A172 (cell line): ENCODE data around the gene TKFC. TPM values are rescaled to one million over a fixed set of nuclear protein-coding genes. Genes with fewer than 3 reads are reported as not detected.

Source experiments
- DNase-seq: peaks from one replicate; pipeline ENCODE4 v3.0.0-alpha.2; 2015; ENCODE audit warnings: low spot score
- total RNA-seq: library from RNA; depleted of rRNA; stranded (reverse); fragments of >200 nt; shearing (Covaris generic); gene quantifications from 2 replicates; pipeline ENCODE4 v1.2.3, GENCODE V29; 2014

Gene TKFC
- total RNA-seq, 1 experiment from 2014 or later: 34.7 TPM

DNA sequence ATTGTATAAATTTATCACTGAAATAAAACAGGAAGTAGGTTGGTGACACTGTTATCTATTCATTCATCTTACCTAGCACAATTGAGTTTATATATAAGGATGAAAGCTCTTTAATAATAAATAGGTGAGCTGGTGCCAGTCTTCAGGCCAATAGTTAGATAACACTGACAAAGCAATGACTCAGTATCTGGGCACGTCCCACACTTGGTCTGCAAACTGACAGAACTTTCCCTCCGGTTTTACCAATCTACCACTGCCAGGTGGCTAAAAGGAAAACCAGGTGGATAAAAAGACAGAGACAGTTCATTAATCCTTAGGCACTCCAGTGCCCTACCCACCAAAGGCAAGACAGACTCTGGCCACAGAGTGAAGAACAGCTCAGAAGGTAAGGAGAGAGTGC, 17.8 kb upstream of the TKFC start:
- no peak for DNase-seq

DNA sequence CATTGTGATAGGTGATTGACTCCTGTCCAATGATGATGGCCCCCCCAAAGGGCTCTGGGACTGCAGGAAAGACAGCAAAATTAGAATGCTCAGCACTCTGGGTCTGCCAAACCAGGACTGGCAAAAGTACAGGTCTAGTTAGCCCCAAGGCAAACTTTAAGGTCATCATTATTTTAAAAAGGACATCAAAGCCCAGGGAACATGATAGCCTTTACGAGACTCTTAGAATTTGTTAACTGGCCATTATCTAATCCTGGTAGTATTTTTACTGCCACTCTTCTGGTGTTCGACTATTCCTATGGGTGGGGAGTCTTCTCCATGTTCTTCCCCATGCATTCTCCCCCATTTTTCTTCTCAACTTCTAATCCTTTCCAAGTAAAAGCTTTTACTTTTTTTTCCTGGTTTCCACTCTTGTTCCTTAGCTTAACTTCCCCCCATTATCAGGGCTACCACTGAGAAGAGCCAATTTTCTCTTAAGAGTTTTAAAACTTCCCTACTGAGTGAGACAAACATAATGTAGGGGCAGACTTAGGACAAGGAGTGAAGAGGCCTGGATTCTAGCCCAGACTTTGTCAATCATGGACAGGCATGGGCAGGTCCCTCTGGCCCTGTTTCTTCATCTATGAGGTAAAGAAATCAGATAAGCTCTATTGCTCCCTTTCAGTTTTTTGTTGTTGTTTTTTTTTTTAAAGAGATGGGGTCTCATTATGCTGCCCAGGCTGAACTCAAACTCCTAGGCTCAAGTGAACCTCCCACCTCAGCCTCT, 7.2 kb upstream of the TKFC start:
- no peak for DNase-seq

DNA sequence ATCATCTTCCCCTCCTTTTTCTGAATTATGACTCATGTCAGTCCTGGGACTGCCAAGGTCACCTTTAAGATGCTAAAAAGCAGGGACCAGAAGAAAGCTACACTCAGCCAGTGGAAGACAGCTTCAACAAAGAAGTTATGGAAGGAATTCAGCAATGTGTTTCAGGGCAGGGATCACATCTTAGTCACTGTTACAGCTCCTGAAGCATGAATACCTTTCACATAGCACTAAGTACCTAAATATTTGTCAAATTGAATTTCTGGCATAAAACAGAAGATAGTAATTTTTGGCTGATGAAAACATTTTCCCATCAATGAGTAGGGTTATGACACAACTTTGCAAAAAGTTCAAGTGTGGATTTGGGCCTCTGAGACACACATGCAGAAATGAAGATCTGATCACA, 5.4 kb upstream of the TKFC start:
- no peak for DNase-seq

DNA sequence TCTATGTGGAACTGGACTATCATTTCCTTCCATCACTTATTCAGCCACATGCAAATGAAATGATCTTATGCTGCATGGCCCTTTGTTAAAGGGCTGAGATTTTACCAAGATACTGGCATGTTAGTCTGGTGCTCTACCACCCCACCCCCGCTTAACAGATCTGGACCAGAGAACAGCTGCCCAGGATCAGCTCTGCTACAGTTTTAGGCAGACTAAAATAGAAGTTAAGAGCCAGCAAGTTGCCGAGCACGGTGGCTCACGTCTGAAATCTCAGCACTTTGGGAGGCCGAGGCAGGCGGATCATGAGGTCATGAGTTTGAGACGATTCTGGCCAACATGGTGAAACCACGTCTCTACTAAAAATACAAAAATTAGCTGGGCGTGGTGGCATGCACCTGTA, 4.7 kb upstream of the TKFC start:
- no peak for DNase-seq

DNA sequence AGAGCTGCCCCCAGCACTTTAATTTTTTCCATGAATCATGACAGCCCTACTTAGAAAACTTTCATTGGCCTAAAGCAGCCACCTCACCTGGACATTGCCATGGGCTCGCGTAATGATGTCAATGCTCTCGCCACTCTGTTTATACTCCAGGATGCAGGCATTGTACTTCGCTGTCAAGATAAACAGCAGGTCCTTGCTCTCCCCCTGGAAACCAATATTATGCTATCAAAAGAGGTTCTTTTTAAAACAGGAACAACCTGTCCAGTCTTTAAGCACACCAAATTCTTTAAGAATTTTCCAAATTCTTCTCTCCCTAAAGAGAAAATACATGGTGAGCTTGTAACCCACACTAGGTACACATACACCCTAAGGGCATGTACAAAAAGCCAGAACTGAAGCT, 3.2 kb upstream of the TKFC start:
- no peak for DNase-seq

DNA sequence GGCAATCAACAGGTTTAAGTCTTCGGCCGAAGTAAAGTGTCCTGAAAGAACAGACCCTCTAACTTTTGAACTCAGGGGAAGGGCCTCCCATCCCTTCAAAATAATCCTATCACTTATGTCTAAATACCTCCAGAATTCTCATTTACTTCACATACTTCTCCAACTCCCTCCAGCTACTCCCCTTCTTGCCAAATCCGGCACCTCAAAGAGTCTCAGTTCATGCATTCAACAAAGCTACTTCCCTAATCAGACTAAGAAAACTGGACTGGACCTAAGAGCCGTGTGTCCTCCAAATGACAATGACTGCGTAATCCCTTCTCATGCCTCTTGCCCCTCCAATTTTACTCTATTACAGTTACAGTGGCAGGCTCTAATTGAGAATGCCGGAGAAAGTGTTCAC, 1.4 kb upstream of the TKFC start:
- no peak for DNase-seq

DNA sequence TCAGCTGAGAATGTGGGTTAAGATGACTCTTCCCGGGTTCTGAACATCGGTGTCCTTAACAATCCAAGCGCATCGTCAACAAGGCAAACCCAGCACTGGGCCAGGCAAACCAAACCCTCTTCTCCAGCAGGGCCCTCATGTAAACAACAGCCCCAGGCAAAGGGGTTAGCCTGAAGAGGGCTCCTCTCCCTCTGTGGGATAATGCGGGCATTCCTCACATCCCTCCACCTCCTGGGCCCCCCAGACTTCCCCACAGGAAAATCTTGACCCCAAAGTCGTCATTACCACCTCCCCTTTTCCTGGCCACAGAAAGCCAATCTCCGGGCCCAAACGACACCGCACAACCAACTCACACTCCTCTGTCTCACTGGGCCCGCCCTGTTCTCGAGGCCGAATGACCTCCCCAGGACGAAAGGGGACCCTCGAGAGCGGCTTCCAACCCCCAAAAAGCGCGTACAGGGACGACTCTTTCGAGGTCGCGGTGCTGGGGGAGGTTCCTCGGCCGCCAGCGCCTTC, 689 bp upstream of the TKFC start:
- DNase-seq: no peak

DNA sequence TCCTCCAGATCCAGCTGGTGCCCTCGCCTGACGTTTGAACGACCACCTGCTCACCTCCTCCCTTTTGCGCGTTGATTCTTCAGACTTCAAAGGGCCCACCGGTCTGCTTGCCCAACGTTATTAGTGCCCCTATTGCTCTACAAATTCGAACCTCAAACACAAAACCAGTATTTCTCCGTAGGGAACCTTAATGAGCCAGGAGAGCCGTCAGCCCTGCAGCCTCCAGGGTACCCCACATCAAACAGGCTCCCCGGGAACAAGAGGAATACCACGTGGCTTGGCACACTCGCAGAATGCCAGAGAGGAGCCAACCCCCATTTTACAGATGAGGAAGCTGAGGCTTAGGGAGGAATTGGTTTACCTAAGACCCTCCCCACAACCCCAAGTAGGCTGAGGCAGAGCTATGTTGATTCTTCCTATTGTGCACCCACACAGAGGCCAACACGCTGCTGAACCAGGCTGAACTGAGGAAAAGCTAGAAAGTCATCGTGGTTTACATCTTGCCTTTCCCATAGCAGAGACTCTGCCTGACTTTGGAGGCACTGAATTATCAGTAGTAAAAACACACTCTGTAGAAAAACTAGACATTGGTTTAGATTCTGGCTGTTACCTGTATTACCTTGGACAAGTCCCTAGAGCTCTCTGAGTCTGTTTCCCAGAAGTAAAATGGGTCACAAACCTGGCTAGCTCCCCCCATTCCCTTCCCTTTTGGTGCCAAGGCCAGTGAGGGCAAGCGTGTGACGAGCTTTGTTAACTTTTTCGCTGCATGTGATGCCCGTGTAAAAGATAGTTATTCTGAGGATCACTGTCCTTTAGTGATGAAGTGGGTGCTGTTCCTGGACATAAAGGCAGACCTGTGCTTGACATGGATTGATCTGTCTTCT, 764 bp downstream of the TKFC start:
- no peak for DNase-seq

DNA sequence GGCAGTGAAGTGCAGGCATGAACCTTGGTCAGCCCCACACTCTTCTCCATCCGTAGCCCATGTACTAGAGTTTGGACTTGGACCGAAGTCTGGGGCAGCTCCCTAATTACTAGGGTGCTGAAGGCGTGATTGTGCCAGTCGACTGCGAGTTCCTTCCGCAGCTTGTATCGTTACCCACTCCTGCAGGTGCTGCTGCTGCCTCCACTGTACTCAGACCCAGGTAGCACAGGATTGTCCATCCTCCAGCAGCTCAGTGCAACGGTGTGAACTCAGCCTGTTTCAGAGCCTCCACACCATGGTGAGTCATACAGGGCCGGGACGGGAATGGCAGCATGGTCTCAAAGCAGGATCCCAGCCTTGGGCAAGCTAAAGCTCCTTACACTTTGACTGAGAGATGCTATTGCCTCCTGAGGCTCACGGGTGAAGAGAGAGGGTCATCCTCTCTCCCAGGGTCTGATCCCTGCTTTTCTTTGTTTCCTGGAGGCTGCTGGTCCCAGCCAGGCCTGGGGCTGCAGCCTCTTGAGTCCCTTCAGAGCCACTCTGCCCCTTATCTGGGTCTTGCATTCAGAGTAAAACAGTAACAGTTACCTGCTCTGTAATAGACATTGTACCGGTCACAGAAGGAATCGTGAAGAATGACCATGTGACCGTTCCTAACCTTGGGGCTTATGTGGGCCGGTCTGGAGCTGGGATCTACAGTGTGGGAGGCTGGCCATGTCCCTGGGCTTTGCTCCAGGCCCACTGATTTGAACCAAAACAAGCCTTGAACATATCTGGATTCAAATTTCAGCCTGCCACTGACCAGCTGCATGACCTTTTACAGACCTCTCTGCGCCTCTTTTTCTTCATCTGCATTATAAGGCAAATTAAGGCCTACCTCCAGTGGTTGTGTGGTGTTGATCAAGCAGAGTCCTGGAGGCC, 1.7 kb downstream of the TKFC start:
- DNase-seq: peak; percentile 22

DNA sequence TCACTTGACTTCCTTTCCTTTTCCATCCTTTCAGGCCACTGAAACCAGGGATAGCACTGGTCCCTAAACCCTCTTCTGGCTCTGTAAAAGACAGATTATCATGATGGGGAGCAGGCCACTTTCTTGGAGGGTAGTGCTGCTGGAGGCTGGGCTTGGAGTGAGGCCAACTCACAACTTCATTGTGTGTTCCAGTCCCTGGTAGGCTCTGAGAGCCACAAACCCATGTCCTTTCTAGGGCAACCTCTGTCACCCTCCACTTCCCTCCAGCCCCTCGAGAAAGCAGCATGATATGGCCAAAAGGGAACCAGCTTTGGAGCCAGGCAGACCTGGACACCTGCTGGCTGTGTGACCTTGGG, 2.3 kb downstream of the TKFC start:
- DNase-seq: no peak

DNA sequence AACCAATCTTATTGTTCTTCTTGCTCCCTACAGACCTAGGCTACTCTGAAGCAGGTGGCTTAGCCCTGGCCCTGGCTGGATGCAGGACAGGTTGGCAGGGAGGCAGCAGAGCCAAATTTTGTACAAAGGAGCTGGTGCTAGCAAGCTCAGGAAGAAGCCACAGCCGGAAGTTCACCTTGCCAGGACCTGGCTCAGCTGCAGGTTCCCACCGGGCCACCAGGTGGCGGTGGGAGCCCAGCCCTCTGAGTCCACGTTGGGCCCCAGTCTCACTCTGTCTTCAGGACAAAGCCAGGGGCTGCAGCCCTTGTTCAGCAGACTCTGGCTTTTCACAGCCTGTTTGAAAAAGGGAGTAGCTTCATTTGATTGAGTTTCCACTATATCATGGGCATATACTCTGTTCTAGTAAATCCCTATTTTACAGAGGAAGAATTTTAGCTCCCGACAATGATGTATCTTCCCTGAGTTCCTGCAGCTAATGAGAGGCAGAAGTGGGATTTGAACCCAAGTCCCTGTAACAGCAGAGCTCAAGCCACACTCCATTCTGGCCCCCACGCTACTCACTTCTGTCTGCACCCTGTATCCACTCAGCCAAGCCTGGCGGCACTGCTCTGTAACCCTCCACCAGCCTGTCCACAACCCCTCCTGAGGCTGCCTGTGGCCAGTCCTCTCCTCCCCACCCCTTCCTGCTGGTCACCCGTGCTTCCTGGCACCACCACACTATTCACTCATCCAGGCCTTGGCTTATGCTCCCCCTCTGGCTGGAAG, 3.3 kb downstream of the TKFC start:
- DNase-seq: peak; percentile 64

DNA sequence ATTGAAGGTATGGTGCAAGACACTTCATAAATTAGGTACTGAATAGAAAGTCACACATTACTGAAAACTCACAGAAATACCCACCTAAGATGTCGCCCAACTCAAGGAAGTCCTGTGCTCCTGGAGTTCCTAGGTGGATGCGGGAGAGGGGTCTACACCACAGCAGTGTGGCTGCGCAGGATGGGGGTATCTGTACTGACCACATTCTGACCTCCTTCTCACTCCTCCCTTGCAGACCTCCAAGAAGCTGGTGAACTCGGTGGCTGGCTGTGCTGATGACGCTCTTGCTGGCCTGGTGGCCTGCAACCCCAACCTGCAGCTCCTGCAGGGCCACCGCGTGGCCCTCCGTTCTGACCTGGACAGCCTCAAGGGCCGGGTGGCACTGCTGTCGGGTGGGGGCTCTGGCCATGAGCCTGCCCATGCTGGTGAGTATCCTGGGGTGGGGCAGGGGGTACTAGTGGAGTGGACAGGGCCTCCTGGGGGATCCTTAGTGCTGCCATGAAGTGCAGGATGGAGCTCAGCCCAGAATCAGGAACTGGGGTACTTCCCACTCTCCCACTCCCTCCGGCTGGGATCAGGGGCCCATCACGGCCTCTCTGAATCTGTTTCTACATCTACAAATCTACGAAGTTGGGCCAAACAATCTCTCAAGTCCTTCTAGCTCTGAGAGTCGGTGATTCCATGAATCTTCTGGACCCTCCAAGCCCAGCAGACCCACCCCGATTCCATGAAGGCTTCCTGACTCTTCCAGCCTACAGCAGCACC, 4.9 kb downstream of the TKFC start:
- no peak for DNase-seq

DNA sequence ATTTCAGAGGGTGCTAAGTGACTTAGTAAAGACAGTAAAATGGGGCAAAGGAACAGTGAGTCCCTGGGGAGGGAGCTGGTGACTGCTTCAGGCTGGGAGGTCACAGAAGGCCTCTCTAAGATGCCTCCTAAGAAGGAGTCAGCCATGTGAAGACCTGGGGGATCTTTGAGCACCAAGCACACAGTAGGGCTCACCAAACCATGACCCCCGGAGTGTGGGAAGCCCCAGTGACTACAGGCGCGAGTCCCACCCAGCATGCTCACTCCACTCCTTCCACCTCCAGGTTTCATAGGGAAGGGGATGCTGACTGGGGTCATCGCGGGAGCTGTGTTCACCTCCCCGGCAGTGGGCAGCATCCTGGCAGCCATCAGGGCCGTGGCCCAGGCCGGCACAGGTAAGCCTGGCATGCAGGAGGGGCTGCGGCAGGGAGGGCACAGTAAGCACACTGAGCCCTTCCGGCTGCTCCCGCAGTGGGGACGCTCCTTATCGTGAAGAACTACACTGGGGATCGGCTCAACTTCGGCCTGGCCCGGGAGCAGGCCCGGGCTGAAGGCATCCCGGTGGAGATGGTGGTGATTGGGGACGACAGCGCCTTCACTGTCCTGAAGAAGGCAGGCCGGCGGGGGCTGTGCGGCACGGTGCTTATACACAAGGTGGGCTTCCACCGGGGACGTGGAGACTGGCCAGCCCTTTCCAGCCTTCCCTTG, 5.9 kb downstream of the TKFC start:
- DNase-seq: no peak

DNA sequence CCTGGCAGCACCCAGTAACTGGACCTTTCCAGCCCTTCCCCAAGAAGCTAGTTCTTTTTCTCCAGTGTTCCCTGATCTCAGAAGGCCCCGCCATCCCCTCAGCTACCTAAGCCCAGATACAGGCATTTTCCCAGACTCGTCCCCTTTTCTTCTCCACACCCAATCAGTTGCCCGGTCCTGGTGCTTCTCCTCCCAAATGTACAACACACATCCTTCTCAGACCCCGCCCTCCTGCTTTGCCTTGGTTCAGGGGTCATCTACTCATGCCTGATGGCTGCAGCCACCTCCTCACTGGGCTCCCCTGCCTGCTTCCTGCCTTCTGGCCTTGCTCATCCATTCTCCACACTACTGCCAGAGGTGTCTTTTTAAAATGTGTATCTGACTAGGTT, 6.5 kb downstream of the TKFC start:
- DNase-seq: no peak

DNA sequence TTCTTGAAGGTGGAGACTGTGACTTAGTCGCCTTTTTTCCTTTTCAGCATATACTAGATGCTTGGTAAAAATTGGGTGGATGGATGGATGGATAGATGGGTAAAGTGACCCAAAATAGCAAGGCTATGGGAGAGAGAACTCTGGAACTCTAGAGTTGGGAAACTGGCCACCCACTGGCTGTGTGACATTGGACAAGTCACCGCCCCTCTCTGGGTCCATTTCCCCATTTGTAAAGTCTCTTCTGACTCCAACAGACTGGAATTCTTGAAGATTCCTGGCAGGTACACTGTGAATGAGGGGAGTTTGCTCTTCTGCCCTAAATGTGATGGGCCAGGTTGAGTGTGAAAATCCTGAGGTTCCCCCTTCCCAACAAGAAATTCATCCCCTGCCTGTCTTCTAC, 8.0 kb downstream of the TKFC start:
- no peak for DNase-seq

DNA sequence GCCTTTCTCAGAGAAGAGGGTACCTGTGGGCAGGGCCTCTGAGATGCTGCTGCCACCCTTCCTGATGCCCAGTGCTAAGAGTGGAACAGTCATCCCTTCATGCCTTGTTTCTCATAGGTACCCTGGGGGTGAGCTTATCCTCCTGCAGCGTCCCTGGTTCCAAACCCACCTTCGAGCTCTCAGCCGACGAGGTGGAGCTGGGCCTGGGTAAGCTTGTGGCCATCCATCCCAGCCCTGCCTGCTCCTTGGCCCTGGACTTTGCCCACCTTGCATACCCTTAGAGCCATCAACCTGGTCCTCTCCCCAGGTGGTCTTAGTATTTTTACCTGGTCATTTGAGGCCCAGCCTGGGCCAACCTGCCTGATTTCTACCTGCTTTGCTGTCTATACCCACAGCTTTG, 8.7 kb downstream of the TKFC start:
- DNase-seq: no peak

DNA sequence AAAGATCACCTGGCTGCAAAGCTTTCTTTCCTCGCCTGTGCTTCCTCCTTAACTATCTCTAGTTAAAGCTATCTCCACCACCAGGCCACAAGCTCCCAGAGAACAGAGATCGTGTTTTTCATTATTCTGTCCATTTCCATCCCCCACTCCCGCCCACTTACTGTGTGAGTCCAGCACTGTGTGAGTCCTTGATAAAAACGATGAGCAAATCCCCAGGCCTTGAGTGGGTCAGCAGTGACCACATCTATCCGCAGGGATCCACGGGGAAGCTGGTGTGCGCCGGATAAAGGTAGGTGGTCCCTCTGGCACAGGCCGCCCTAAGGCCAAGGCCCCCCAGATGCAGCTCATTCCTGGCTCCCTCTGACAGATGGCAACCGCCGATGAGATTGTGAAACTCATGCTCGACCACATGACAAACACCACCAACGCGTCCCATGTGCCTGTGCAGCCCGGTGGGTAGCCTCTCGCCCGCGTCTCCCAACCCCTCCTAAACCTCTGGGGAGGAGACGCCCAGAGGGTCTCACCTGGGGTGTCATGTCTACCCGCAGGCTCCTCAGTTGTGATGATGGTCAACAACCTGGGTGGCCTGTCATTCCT, 9.3 kb downstream of the TKFC start:
- no peak for DNase-seq

DNA sequence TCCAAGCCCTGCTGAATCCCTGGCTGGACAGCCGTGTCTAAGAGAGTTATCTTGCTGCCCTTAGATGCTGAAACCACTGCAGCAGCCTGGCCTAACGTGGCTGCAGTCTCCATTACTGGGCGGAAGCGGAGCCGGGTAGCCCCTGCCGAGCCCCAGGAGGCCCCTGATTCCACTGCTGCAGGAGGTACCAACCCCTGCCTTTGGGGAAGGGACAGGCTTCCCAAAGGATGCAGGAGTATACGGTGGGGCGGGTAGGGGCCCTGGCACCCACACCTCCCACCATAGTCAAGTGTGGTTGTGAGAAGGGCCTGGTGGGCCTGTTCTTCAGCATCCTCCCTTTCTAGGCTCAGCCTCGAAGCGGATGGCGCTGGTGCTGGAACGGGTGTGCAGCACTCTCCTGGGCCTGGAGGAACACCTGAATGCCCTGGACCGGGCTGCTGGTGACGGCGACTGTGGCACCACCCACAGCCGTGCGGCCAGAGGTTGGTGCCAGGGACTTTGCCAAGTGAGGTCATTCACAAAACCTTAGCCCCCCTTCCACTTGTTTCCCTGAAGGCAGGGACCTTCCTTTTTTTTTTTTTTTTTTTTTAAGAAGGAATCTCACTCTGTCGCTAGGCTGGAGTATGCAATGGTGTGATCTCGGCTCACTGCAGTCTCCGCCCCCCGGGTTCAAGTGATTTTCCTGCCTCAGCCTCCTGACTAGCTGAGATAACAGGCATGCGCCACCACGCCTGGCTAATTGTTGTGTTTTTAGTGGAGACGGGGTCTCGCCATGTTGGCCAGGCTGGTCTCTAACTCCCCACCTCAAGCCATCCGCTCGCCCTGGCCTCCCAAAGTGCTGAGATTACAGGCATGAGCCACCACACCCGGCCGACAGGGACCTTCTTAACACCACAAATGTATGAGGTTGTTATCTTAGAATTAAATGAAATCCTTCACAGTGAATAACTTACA, 11.0 kb downstream of the TKFC start:
- no peak for DNase-seq
